Mesenchymal stem cell (in vitro differentiated cells and primary cell): ENCODE measurements around the gene TBL1Y. TPM values are rescaled to one million over a fixed set of nuclear protein-coding genes. Genes with fewer than 3 reads are reported as not detected.
"Not testable (repeated sequence)": the region's sequence is repeated elsewhere in the genome, so short reads cannot be mapped to it uniquely, and the experiment has no call there.

ENCODE experiments used
- DNase-seq: peaks from one replicate; pipeline ENCODE4 v3.0.0-alpha.2; 2013
- H2AFZ ChIP-seq: one replicate; pipeline ENCODE4 v1.6.1; 2013; ENCODE audit warnings: low read depth, mild to moderate bottlenecking, control low read depth, inconsistent platforms, low read length, moderate library complexity
- H2AK5ac ChIP-seq: 2 replicates; pipeline ENCODE4 v1.6.1; 2013; ENCODE audit warnings: low read length, moderate library complexity, mild to moderate bottlenecking, inconsistent platforms; ENCODE audit not compliant: severe bottlenecking
- H2BK120ac ChIP-seq: one replicate; pipeline ENCODE4 v1.6.1; 2013; ENCODE audit warnings: low read depth, mild to moderate bottlenecking, inconsistent platforms, low read length, moderate library complexity
- H2BK12ac ChIP-seq, 2 experiments: one replicate each; pipeline ENCODE4 v1.6.1; 2013; ENCODE audit warnings: inconsistent platforms in 2 of 2, low read length in 2 of 2, mild to moderate bottlenecking in 2 of 2, moderate library complexity in 2 of 2, control low read depth in 1 of 2
- H2BK15ac ChIP-seq: one replicate; pipeline ENCODE4 v1.6.1; 2013; ENCODE audit warnings: mild to moderate bottlenecking, low read depth, inconsistent platforms; ENCODE audit not compliant: poor library complexity, severe bottlenecking
- H2BK5ac ChIP-seq: 2 replicates; pipeline ENCODE4 v1.6.1; 2013; ENCODE audit warnings: low read depth, mild to moderate bottlenecking, low read length, control low read depth, inconsistent platforms; ENCODE audit not compliant: poor library complexity, severe bottlenecking
- H3K14ac ChIP-seq, 2 experiments: one replicate each; pipeline ENCODE4 v1.6.1; 2013; ENCODE audit warnings: inconsistent platforms in 2 of 2, low read length in 2 of 2, control low read depth in 1 of 2, mild to moderate bottlenecking in 1 of 2, moderate library complexity in 1 of 2
- H3K18ac ChIP-seq, 2 experiments: one replicate each; pipeline ENCODE4 v1.6.1; 2013; ENCODE audit warnings: inconsistent platforms in 2 of 2, low read length in 2 of 2, control low read depth in 1 of 2, low read depth in 1 of 2, mild to moderate bottlenecking in 1 of 2
- H3K23ac ChIP-seq, 2 experiments: one replicate each; pipeline ENCODE4 v1.6.1; 2013; ENCODE audit warnings: inconsistent platforms in 2 of 2, low read length in 2 of 2, mild to moderate bottlenecking in 2 of 2, moderate library complexity in 2 of 2, control low read depth in 1 of 2
- H3K27ac ChIP-seq: 2 replicates; pipeline ENCODE4 v1.5.1; 2013; ENCODE audit warnings: mild to moderate bottlenecking, moderate library complexity, low read length, control low read depth, inconsistent platforms; ENCODE audit not compliant: poor library complexity, severe bottlenecking
- H3K27me3 ChIP-seq, 2 experiments: 2 replicates each; pipeline versions ENCODE4 v1.6.1 to v1.7.0; 2013; ENCODE audit warnings: low read length in 2 of 2, mild to moderate bottlenecking in 2 of 2, moderate library complexity in 2 of 2, control low read depth in 1 of 2, inconsistent platforms in 1 of 2; ENCODE audit not compliant: control insufficient read depth in 1 of 2, insufficient read depth in 1 of 2
- H3K36me3 ChIP-seq, 2 experiments: 2 replicates each; pipeline versions ENCODE4 v1.6.1 to v1.7.0; 2013; ENCODE audit warnings: low read length in 2 of 2, control low read depth in 1 of 2, inconsistent platforms in 1 of 2, low read depth in 1 of 2, mild to moderate bottlenecking in 1 of 2; ENCODE audit not compliant: insufficient read depth in 2 of 2, control insufficient read depth in 1 of 2
- H3K4ac ChIP-seq, 2 experiments: one replicate each; pipeline ENCODE4 v1.6.1; 2013; ENCODE audit warnings: inconsistent platforms in 2 of 2, low read length in 2 of 2, mild to moderate bottlenecking in 2 of 2, moderate library complexity in 2 of 2, control low read depth in 1 of 2, low read depth in 1 of 2
- H3K4me1 ChIP-seq: 2 replicates; pipeline ENCODE4 v1.6.1; 2013; ENCODE audit warnings: low read depth, low read length, control low read depth; ENCODE audit not compliant: control insufficient read depth, insufficient read depth
- H3K4me2 ChIP-seq: 2 replicates; pipeline ENCODE4 v1.6.1; 2013; ENCODE audit warnings: low read length, mild to moderate bottlenecking, inconsistent platforms; ENCODE audit not compliant: poor library complexity, severe bottlenecking
- H3K4me3 ChIP-seq, 2 experiments: 2 replicates each; pipeline versions ENCODE4 v1.5.1 to v1.7.0; 2013; ENCODE audit warnings: low read length in 2 of 2, mild to moderate bottlenecking in 2 of 2, control low read depth in 1 of 2, low read depth in 1 of 2; ENCODE audit not compliant: insufficient read depth in 1 of 2
- H3K79me1 ChIP-seq: replicated peaks from 2 replicates; pipeline ENCODE4 v1.6.1; 2013; ENCODE audit warnings: mild to moderate bottlenecking, control low read depth, low read length, inconsistent platforms; ENCODE audit not compliant: poor library complexity, severe bottlenecking
- H3K9ac ChIP-seq: 2 replicates; pipeline ENCODE4 v1.7.0; 2013; ENCODE audit warnings: mild to moderate bottlenecking, low read length, moderate library complexity
- H3K9me3 ChIP-seq: 2 replicates; pipeline ENCODE4 v1.7.0; 2013; ENCODE audit warnings: mild to moderate bottlenecking, low read length; ENCODE audit not compliant: control insufficient read depth
- H4K8ac ChIP-seq: one replicate; pipeline ENCODE4 v1.6.1; 2013; ENCODE audit warnings: inconsistent platforms, mild to moderate bottlenecking, low read length, moderate library complexity
- H4K91ac ChIP-seq: one replicate; pipeline ENCODE4 v1.6.1; 2013; ENCODE audit warnings: mild to moderate bottlenecking, low read length, inconsistent platforms
- WGBS: methylation state at CpG from one replicate; pipeline ENCODE4 v1.1.7; 2013; ENCODE audit warnings: mixed read lengths; 5-methylcytosine and 5-hydroxymethylcytosine counted together
- polyA plus RNA-seq, 2 experiments: library from polyadenylated mRNA; stranded (reverse); fragments of 200-250 nt; gene quantifications; one replicate each; pipeline ENCODE4 v1.2.3, GENCODE V29; 2013

The TBL1Y gene
- polyA plus RNA-seq (2013, experiment 1 of 2) = not detected
- not detected for polyA plus RNA-seq (2013, experiment 2 of 2)

DNA sequence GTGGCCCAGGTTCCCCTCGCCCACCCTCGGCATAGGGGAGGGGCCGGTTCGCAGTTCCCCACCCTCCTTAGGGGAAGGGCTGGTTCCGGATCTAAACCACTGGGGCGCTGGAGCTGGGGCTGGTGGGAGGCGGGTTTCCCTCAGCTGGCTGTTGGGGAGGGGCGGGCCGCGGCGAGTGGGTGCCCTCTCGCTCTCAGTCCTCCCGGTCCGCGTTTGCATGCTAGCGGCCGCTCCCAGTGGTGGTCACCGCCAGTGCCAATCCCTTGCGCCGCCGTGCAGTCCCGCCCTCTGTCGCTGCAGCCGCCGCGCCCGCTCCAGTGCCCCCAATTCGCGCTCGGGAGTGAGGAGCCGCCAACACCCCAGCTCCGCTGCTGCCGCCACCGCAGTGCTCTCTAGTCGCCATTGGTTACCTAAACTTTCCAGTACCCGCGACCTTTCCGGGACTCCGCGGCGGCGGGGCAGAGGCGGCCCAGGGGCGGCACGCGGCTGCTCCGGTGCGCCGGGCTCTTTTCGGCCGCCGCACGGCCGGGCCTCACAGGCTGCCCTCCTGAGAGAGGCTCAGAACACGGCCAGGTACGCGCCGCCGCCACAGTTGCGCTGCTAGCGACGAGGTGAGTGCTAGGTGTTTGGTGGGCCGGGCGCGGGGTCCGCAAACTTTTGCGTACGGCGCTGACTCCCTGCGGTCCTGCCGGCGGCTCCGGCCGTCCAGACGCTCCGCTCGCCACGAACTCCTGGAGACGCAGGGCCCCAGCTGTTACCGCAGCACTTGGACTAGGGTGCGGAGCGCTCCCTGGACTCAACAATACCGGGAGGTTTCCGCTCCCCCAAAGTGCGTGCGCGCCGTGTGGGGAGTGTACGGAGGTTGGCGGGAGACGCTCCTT, at the start of gene TBL1Y:
Gene TBL1Y (plus strand): TSS at position 326 of the 881 bp plus-strand sequence. CDS start 114,388 bp downstream, outside the sequence.
- Histone ChIP-seq H2AFZ (no peak within 1 kb of the TSS), H2BK15ac (no peak within 1 kb of the TSS), H4K8ac (no peak within 1 kb of the TSS), H3K4me2 (no peak within 1 kb of the TSS), H2BK5ac (no peak within 1 kb of the TSS), H3K27me3 (peaks cover 0 to 20% of the 10 kb centered on the region in 2 experiments), H3K23ac (no peak within 1 kb of the TSS), H3K14ac (no peak within 1 kb of the TSS), H3K4ac (no peak within 1 kb of the TSS), H2BK120ac (no peak within 1 kb of the TSS), H3K9me3 (no peaks in the 10 kb centered on the region), H2AK5ac (no peak within 1 kb of the TSS), H3K36me3 (no peaks in the 10 kb centered on the region), H3K9ac (no peak within 1 kb of the TSS), H3K27ac (no peak within 1 kb of the TSS), H2BK12ac (no peak within 1 kb of the TSS), H3K4me3 (no peak within 1 kb of the TSS), H3K18ac (no peak within 1 kb of the TSS), H3K4me1 (peaks cover 2% of the 10 kb centered on the region), H3K79me1 (no peaks in the 10 kb centered on the region), H4K91ac (no peak within 1 kb of the TSS)
- WGBS = 1% methylated on average over 45 of the region's 91 CpGs
- no peak for DNase-seq

GRCh38 chrY:6894496-6894895, 16.0 kb upstream of the TBL1Y start:
- H2BK5ac ChIP-seq = no peak overlapping the region
- H3K9ac ChIP-seq = no peak overlapping the region
- DNase-seq = no peak
- no peak overlapping the region for H3K4me3 ChIP-seq
- H4K8ac ChIP-seq = no peak overlapping the region
- H3K79me1 ChIP-seq = no peaks in the 10 kb centered on the region
- H3K14ac ChIP-seq = no peak overlapping the region
- no peaks in the 10 kb centered on the region for H3K4me1 ChIP-seq
- H2AFZ ChIP-seq = no peak overlapping the region
- H2BK12ac ChIP-seq = no peak overlapping the region
- WGBS = 52% methylated on average over 3 of the region's 3 CpGs
- no peak overlapping the region for H2BK15ac ChIP-seq
- no peaks in the 10 kb centered on the region for H3K27me3 ChIP-seq
- no peaks in the 10 kb centered on the region for H3K9me3 ChIP-seq
- H3K4ac ChIP-seq = no peak overlapping the region
- no peak overlapping the region for H4K91ac ChIP-seq
- H3K27ac ChIP-seq = no peak overlapping the region
- H3K36me3 ChIP-seq = no peaks in the 10 kb centered on the region
- H3K18ac ChIP-seq = no peak overlapping the region
- no peak overlapping the region for H3K23ac ChIP-seq
- H3K4me2 ChIP-seq = no peak overlapping the region
- no peak overlapping the region for H2AK5ac ChIP-seq
- no peak overlapping the region for H2BK120ac ChIP-seq

- Histone ChIP-seq H2BK12ac (no peak overlapping the region), H2BK15ac (no peak overlapping the region), H3K18ac (no peak overlapping the region), H3K4me1 (no peaks in the 10 kb centered on the region), H3K4me3 (no peak overlapping the region), H3K9ac (no peak overlapping the region), H3K9me3 (no peaks in the 10 kb centered on the region), H2BK5ac (no peak overlapping the region), H2AFZ (no peak overlapping the region), H3K4me2 (no peak overlapping the region), H3K79me1 (no peaks in the 10 kb centered on the region), H3K36me3 (no peaks in the 10 kb centered on the region), H3K27me3 (no peaks in the 10 kb centered on the region), H3K23ac (no peak overlapping the region), H2AK5ac (no peak overlapping the region), H3K4ac (no peak overlapping the region), H3K27ac (no peak overlapping the region), H4K91ac (no peak overlapping the region), H2BK120ac (no peak overlapping the region), H3K14ac (no peak overlapping the region), H4K8ac (no peak overlapping the region)
- 40% methylated on average over 1 of the region's 1 CpG for WGBS
- no peak for DNase-seq
These were observed 15.3 kb upstream of the TBL1Y start for GRCh38 chrY:6895236-6895635.

DNA sequence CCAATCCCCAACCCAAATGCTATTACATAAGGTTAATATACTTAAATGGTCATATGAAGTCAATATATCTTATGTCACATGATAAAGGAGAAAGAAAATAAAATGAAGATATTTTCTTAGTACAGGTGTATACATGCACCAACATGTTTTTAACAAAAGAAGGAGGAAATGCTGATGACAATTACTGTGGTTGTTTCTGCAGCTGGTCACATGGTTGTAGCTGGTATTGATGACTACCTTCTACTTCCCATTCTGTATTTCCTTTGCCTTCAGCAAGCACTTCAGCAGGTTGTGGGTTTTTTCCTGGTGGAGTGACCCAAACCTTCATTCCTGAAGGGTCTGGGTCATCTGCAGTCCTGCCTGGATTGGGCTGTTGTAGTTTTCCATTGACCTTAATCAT, 8.4 kb upstream of the TBL1Y start:
- H3K4ac ChIP-seq, H2BK120ac ChIP-seq, H3K4me1 ChIP-seq, H3K79me1 ChIP-seq, H3K14ac ChIP-seq, H3K9me3 ChIP-seq, H2AFZ ChIP-seq, H3K27ac ChIP-seq, DNase-seq, H4K8ac ChIP-seq, H3K36me3 ChIP-seq, H3K18ac ChIP-seq, H2BK5ac ChIP-seq, H3K4me3 ChIP-seq, H2BK15ac ChIP-seq, H3K27me3 ChIP-seq, H4K91ac ChIP-seq, H3K4me2 ChIP-seq, H2BK12ac ChIP-seq, H3K23ac ChIP-seq, H2AK5ac ChIP-seq, H3K9ac ChIP-seq: not testable (repeated sequence)
